B cell (primary cell): Measurements from ENCODE around the gene KCND2. TPM values are rescaled to one million over a fixed set of nuclear protein-coding genes. Genes with fewer than 3 reads are reported as not detected.

ENCODE experiments used
- ATAC-seq: fragments of 200-7000 bp; cut with Tn5 transposase; one replicate; pipeline ENCODE4 v1.10.0; 2021; ENCODE audit warnings: low read depth, mild to moderate bottlenecking, moderate number of reproducible peaks, moderate library complexity
- CTCF ChIA-PET: fragments of 350-600 bp; sonication (Branson Sonifier 250); formaldehyde crosslinking; loops from one replicate; lab custom pipeline; 2021; ENCODE audit warnings: antibody characterized with exemption, inconsistent platforms; lab: Charles Lee
- POLR2A ChIA-PET: fragments of 350-600 bp; sonication (Branson Sonifier 250); formaldehyde crosslinking; loops from one replicate; lab custom pipeline; 2021; ENCODE audit warnings: antibody characterized with exemption; lab: Charles Lee
- DNase-seq: peaks from one replicate; pipeline ENCODE4 v3.0.0; 2013
- H2AFZ ChIP-seq: 2 replicates; pipeline ENCODE4 v1.6.1; 2012; ENCODE audit warnings: mild to moderate bottlenecking, low read depth, low read length; ENCODE audit not compliant: insufficient read depth, poor library complexity, severe bottlenecking
- H3K27ac ChIP-seq, 2 donors: 1 replicate in 1 of 2; 2 replicates in 1 of 2; pipeline ENCODE4 v1.5.1; 2012 to 2013; ENCODE audit warnings: low read length in 2 of 2, mild to moderate bottlenecking in 2 of 2, moderate library complexity in 1 of 2
- H3K27me3 ChIP-seq, 4 experiments: fragments of 200-600 bp in 1 of 4; sonication (generic) in 1 of 4; replicated peaks in 1 of 4; 1 replicate in 2 of 4; 2 replicates in 2 of 4; pipeline versions ENCODE4 v1.6.1 to v1.7.0; 2013 to 2016; ENCODE audit warnings: low read length in 3 of 4, mild to moderate bottlenecking in 2 of 4, mixed read lengths in 1 of 4, moderate library complexity in 1 of 4; ENCODE audit not compliant: insufficient read depth in 4 of 4, control insufficient read depth in 3 of 4; ENCODE audit errors: control extremely low read depth in 1 of 4
- H3K36me3 ChIP-seq, 2 experiments: replicated peaks in 1 of 2; 1 replicate in 1 of 2; 2 replicates in 1 of 2; pipeline versions ENCODE4 v1.6.1 to v1.7.1; 2013; ENCODE audit warnings: low read length in 1 of 2; ENCODE audit not compliant: insufficient read depth in 2 of 2, control insufficient read depth in 1 of 2; ENCODE audit errors: control extremely low read depth in 1 of 2, extremely low read depth in 1 of 2
- H3K4me1 ChIP-seq, 2 donors: fragments of 200-600 bp in 1 of 2; sonication (generic) in 1 of 2; 1 replicate in 1 of 2; 2 replicates in 1 of 2; pipeline versions ENCODE4 v1.5.1 to v1.6.1; 2013 to 2017; ENCODE audit warnings: low read length in 2 of 2; ENCODE audit not compliant: control insufficient read depth in 2 of 2, insufficient read depth in 2 of 2
- H3K4me2 ChIP-seq: replicated peaks from 2 replicates; pipeline ENCODE3; 2012; ENCODE audit warnings: mild to moderate bottlenecking, low read depth, low read length; ENCODE audit not compliant: poor library complexity, severe bottlenecking
- H3K4me3 ChIP-seq, 5 experiments: fragments of 200-600 bp in 1 of 5; sonication (generic) in 1 of 5; 1 replicate in 3 of 5; 2 replicates in 2 of 5; pipeline versions ENCODE4 v1.5.1 to v1.7.0; 2011 to 2016; ENCODE audit warnings: low read length in 4 of 5, mild to moderate bottlenecking in 4 of 5, low read depth in 2 of 5, control low read depth in 1 of 5, moderate library complexity in 1 of 5; ENCODE audit not compliant: insufficient read depth in 1 of 5; ENCODE audit errors: control extremely low read depth in 1 of 5, extremely low read depth in 1 of 5
- H3K79me2 ChIP-seq: fragments of 200-600 bp; sonication (generic); one replicate; pipeline ENCODE4 v1.6.0; 2016; ENCODE audit warnings: low read length; ENCODE audit not compliant: control insufficient read depth, insufficient read depth
- H3K9ac ChIP-seq: fragments of 200-600 bp; sonication (generic); 2 replicates; pipeline ENCODE4 v1.6.1; 2017; ENCODE audit warnings: mild to moderate bottlenecking, low read length, moderate library complexity
- H3K9me3 ChIP-seq, 3 donors: one replicate each; pipeline versions ENCODE4 v1.6.1 to v1.7.1; 2013; ENCODE audit warnings: low read length in 2 of 3; ENCODE audit not compliant: control insufficient read depth in 2 of 3, insufficient read depth in 1 of 3; ENCODE audit errors: control extremely low read depth in 1 of 3
- H4K20me1 ChIP-seq: 2 replicates; pipeline ENCODE4 v1.6.0; 2012; ENCODE audit warnings: mild to moderate bottlenecking, low read length; ENCODE audit not compliant: insufficient read depth, control insufficient read depth, poor library complexity, severe bottlenecking
- H3K27ac Mint-ChIP-seq: one replicate; pipeline ENCODE4 v1.8.0; 2021; ENCODE audit warnings: mixed read lengths
- H3K27me3 Mint-ChIP-seq: one replicate; pipeline ENCODE4 v1.8.0; 2021; ENCODE audit warnings: mixed read lengths
- H3K4me1 Mint-ChIP-seq: one replicate; pipeline ENCODE4 v1.8.0; 2021; ENCODE audit warnings: mixed read lengths
- H3K4me3 Mint-ChIP-seq: one replicate; pipeline ENCODE4 v1.8.0; 2021; ENCODE audit warnings: mixed read lengths
- H3K9me3 Mint-ChIP-seq: one replicate; pipeline ENCODE4 v1.8.0; 2022; ENCODE audit warnings: mixed read lengths; ENCODE audit not compliant: insufficient read depth
- CTCF ChIP-seq: fragments of 200-600 bp; IDR thresholded peaks from one replicate; pipeline ENCODE4 v1.8.0; 2022; ENCODE audit warnings: antibody characterized with exemption, mild to moderate bottlenecking
- EZH2 ChIP-seq: IDR thresholded peaks from 2 replicates; pipeline ENCODE4 v1.6.1; 2012; ENCODE audit warnings: borderline replicate concordance, low read depth, mild to moderate bottlenecking, moderate library complexity, low read length; ENCODE audit not compliant: insufficient read depth, poor library complexity, severe bottlenecking
- WGBS: methylation state at CpG from one replicate; pipeline ENCODE4 v1.1.5; 2013; ENCODE audit warnings: missing lambda C conversion rate; ENCODE audit not compliant: insufficient coverage; 5-methylcytosine and 5-hydroxymethylcytosine counted together
- intact Hi-C: fragments of 100-400 bp; cut with micrococcal nuclease; formaldehyde crosslinking; loops from one replicate; pipeline ENCODE4 v1.10.0; 2022
- polyA plus RNA-seq: library from polyadenylated mRNA; depleted of rRNA; stranded (reverse); fragments of >200 nt; gene quantifications from 2 replicates; pipeline ENCODE4 v1.2.3, GENCODE V29; 2012
- total RNA-seq, 2 donors: library from RNA; stranded (reverse); fragments of 120-200 nt in 1 of 2; gene quantifications; 1 replicate in 1 of 2; 2 replicates in 1 of 2; pipeline versions ENCODE4 v1.2.3 to v1.2.4, GENCODE V29; 2013 to 2022

Gene KCND2
- total and polyA plus RNA-seq, 2 donors (not counting 1 experiment from before 2014, with no cell fraction given) = not detected

GRCh38 chr7:120716307-120716706, 443.3 kb downstream of the KCND2 start:
- Histone ChIP-seq H3K4me3 (no peak overlapping the region), H4K20me1 (no peaks in the 10 kb centered on the region), H3K4me1 (no peaks in the 10 kb centered on the region), H3K36me3 (no peaks in the 10 kb centered on the region), H3K4me2 (no peak overlapping the region), H2AFZ (no peak overlapping the region), H3K79me2 (no peaks in the 10 kb centered on the region), H3K9me3 (no peaks in the 10 kb centered on the region), H3K27ac (no peak overlapping the region), H3K9ac (no peak overlapping the region), H3K27me3 (no peaks in the 10 kb centered on the region)
- Mint-ChIP-seq H3K4me1 (no peaks in the 10 kb centered on the region), H3K27me3 (peaks cover 4% of the 10 kb centered on the region), H3K9me3 (no peaks in the 10 kb centered on the region), H3K4me3 (no peak overlapping the region), H3K27ac (no peak overlapping the region)
- POLR2A ChIA-PET = no interaction called here
- WGBS = 60% methylated on average over 1 of the region's 2 CpGs
- DNase-seq = no peak
- CTCF ChIA-PET = no interaction called here
- no peak for ATAC-seq
- intact Hi-C loops = no loop called here
- TF ChIP-seq EZH2 (no peak), CTCF (no peak)

- DNase-seq (no peak), ATAC-seq (no peak)
- H3K27me3 Mint-ChIP-seq = peaks cover 4% of the 10 kb centered on the region
- Histone ChIP-seq H2AFZ (no peak overlapping the region), H3K4me1 (no peaks in the 10 kb centered on the region), H3K4me2 (no peak overlapping the region), H3K36me3 (no peaks in the 10 kb centered on the region), H3K9me3 (no peaks in the 10 kb centered on the region), H3K4me3 (no peak overlapping the region), H3K27me3 (no peaks in the 10 kb centered on the region), H3K79me2 (no peaks in the 10 kb centered on the region), H3K27ac (no peak overlapping the region), H3K9ac (no peak overlapping the region), H4K20me1 (no peaks in the 10 kb centered on the region)
- ChIA-PET POLR2A (no interaction called here), CTCF (no interaction called here)
- intact Hi-C loops = no loop called here
- no peaks in the 10 kb centered on the region for H3K9me3 Mint-ChIP-seq
- no peak overlapping the region for H3K27ac Mint-ChIP-seq
- TF ChIP-seq CTCF = no peak
- no peak for TF ChIP-seq EZH2
- 86% methylated on average over 3 of the region's 4 CpGs for WGBS
- H3K4me1 Mint-ChIP-seq = no peaks in the 10 kb centered on the region
- H3K4me3 Mint-ChIP-seq = no peak overlapping the region
These were observed 444.2 kb downstream of the KCND2 start for GRCh38 chr7:120717166-120717565.
